Hepatocyte (in vitro differentiated cells): ENCODE measurements around the gene ARHGDIB.

Source experiments
- CTCF ChIP-seq: fragments of 200-600 bp; sonication (generic); IDR thresholded peaks from 2 replicates; pipeline ENCODE4 v1.5.1; 2016; ENCODE audit warnings: antibody characterized with exemption, mild to moderate bottlenecking; ENCODE audit not compliant: poor library complexity
- EZH2 ChIP-seq: fragments of 200-600 bp; sonication (generic); IDR thresholded peaks from 2 replicates; pipeline ENCODE4 v1.6.1; 2016; ENCODE audit warnings: antibody characterized with exemption, mild to moderate bottlenecking, borderline replicate concordance

- no peak for TF ChIP-seq CTCF
- TF ChIP-seq EZH2: no peak
These were observed 26.4 kb downstream of the ARHGDIB start for GRCh38 chr12:14935031-14935430.
